ENCODE data around the gene HIRA. TPM values are rescaled to one million over a fixed set of nuclear protein-coding genes. Genes with fewer than 3 reads are reported as not detected.

Gene HIRA
- total RNA-seq, 1 experiment from 2014 or later = 50.6 TPM

DNA sequence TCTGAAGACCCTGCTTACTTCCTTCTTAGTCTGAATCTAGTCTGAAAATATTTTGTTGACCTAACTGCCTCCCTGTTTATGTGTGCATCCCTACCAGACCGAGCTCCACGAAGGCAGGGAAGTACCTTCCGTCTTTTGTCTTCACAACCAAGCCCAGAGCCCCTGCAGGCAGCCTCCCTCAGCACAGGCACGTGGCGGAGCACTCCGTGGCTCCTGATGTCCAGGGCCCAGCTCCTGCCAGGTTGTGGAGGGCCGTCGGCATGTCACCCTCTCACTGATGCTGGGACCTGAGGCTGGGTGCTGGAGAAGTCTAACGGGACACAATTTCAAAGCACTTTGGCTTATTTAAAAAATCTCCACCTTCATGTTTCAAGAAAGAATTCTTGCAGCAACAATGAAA is 80.6 kb downstream of the HIRA start:
- H3K27ac ChIP-seq (ENCODE audit: low read depth, low read length, poor library complexity, severe bottlenecking) = no peak overlapping the region
- no peaks in the 10 kb centered on the region for H3K27me3 ChIP-seq (replicated peaks; ENCODE audit: insufficient read depth, low read depth, low read length, poor library complexity)
- H3K4me1 ChIP-seq (ENCODE audit: insufficient read depth, low read length, poor library complexity, severe bottlenecking) = no peaks in the 10 kb centered on the region
- no peak for DNase-seq (ENCODE audit: low spot score)
- TF ChIP-seq EZH2 (IDR thresholded peaks at IDR 0.05; ENCODE audit: borderline replicate concordance, low read depth, low read length, poor library complexity, severe bottlenecking) = no peak
- TF ChIP-seq, protein P1, sequence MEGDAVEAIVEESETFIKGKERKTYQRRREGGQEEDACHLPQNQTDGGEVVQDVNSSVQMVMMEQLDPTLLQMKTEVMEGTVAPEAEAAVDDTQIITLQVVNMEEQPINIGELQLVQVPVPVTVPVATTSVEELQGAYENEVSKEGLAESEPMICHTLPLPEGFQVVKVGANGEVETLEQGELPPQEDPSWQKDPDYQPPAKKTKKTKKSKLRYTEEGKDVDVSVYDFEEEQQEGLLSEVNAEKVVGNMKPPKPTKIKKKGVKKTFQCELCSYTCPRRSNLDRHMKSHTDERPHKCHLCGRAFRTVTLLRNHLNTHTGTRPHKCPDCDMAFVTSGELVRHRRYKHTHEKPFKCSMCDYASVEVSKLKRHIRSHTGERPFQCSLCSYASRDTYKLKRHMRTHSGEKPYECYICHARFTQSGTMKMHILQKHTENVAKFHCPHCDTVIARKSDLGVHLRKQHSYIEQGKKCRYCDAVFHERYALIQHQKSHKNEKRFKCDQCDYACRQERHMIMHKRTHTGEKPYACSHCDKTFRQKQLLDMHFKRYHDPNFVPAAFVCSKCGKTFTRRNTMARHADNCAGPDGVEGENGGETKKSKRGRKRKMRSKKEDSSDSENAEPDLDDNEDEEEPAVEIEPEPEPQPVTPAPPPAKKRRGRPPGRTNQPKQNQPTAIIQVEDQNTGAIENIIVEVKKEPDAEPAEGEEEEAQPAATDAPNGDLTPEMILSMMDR (conservative IDR thresholded peaks at IDR 0.05; ENCODE audit: low read depth, low read length) = no peak
- no peak overlapping the region for H3K4me3 ChIP-seq (ENCODE audit: low read depth, low read length, poor library complexity, severe bottlenecking)
- no TSS peak for BruUV-seq (replicated peaks)
- no peaks in the 10 kb centered on the region for H3K9me3 ChIP-seq (ENCODE audit: low read depth, low read length, poor library complexity, severe bottlenecking)
- intact Hi-C loops (cut with micrococcal nuclease; ENCODE audit: unreplicated experiment) = no loop called here
- POLR2A ChIA-PET (ENCODE audit: low non-redundant PET) = no interaction called here
- H3K36me3 ChIP-seq (ENCODE audit: insufficient read depth, low read length, poor library complexity, severe bottlenecking) = peaks cover 31% of the 10 kb centered on the region
- CTCF ChIA-PET = no interaction called here

DNA sequence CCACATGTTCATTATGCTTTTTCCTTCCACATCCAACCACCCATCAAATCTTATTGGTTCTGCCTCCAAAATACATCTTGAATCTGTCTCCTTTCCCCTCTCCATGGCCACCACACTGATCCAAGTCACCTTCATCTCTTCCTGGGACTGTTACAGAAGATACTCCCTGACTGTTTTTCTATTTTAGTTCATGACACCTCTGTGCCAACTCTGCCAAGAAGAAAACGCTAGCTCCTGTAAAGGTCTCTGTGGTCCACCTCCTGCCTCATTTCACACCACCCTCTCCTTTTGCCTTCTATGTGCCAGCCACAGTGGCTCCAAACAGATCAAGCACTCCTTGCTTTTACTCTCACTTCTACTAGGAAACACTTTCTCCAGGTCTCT is 81.1 kb downstream of the HIRA start:
- ChIA-PET CTCF (interaction anchor here (0.6 kb wide), 1 partner anchor 54 kb away, joined by 3 read pairs; no protein-coding TSS in a partner anchor), POLR2A (ENCODE audit: low non-redundant PET) (no interaction called here)
- Histone ChIP-seq H3K4me3 (ENCODE audit: low read depth, low read length, poor library complexity, severe bottlenecking) (no peak overlapping the region), H3K9me3 (ENCODE audit: low read depth, low read length, poor library complexity, severe bottlenecking) (no peaks in the 10 kb centered on the region), H3K4me1 (ENCODE audit: insufficient read depth, low read length, poor library complexity, severe bottlenecking) (no peaks in the 10 kb centered on the region), H3K27me3 (replicated peaks; ENCODE audit: insufficient read depth, low read depth, low read length, poor library complexity) (no peaks in the 10 kb centered on the region), H3K36me3 (ENCODE audit: insufficient read depth, low read length, poor library complexity, severe bottlenecking) (peaks cover 26% of the 10 kb centered on the region), H3K27ac (ENCODE audit: low read depth, low read length, poor library complexity, severe bottlenecking) (no peak overlapping the region)
- TF ChIP-seq EZH2 (IDR thresholded peaks at IDR 0.05; ENCODE audit: borderline replicate concordance, low read depth, low read length, poor library complexity, severe bottlenecking) = no peak
- no TSS peak for BruUV-seq (replicated peaks)
- intact Hi-C loops (cut with micrococcal nuclease; ENCODE audit: unreplicated experiment) = no loop called here
- DNase-seq (ENCODE audit: low spot score) = no peak

DNA sequence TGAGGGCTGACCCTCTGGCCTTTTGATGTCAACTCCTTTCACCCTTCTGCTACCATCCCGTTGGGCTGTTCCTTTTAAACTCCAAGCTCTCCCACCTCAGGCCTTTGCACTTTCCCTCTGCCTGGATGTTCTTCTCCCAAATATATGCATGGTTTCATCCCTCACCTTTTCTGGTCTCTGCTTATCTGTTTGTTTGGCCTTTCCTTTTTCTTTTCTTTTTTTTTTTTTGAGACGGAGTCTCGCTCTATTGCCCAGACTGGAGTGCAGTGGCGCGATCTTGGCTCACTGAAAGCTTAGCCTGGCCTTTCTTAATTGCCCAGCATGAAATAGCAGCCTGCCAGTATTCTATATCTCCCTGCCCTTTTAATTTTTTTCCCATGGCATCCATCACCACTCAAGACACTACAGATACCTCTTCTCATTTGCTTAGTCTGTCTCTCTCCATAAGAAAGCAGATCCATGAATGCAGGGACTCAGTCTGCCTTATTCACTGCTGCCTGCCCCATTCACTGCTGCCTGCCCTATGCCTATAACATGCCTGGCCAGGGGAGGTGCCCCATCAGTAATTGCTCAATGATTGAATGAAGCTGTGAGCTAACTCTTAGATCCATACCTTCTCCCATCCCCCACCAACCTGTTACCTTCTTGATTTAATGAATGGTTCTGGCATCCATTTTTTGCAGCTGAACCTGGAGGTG is 81.6 kb downstream of the HIRA start:
- no TSS peak for BruUV-seq (replicated peaks)
- ChIA-PET POLR2A (ENCODE audit: low non-redundant PET) (no interaction called here), CTCF (interaction anchor here (0.6 kb wide), 1 partner anchor 54 kb away, joined by 3 read pairs; no protein-coding TSS in a partner anchor)
- Histone ChIP-seq H3K4me1 (ENCODE audit: insufficient read depth, low read length, poor library complexity, severe bottlenecking) (no peaks in the 10 kb centered on the region), H3K27me3 (replicated peaks; ENCODE audit: insufficient read depth, low read depth, low read length, poor library complexity) (no peaks in the 10 kb centered on the region), H3K36me3 (ENCODE audit: insufficient read depth, low read length, poor library complexity, severe bottlenecking) (peaks cover 24% of the 10 kb centered on the region), H3K27ac (ENCODE audit: low read depth, low read length, poor library complexity, severe bottlenecking) (no peak overlapping the region), H3K9me3 (ENCODE audit: low read depth, low read length, poor library complexity, severe bottlenecking) (no peaks in the 10 kb centered on the region), H3K4me3 (ENCODE audit: low read depth, low read length, poor library complexity, severe bottlenecking) (no peak overlapping the region)
- DNase-seq (ENCODE audit: low spot score) = no peak
- intact Hi-C loops (cut with micrococcal nuclease; ENCODE audit: unreplicated experiment) = no loop called here
- TF ChIP-seq, protein P1 (conservative IDR thresholded peaks at IDR 0.05; ENCODE audit: low read depth, low read length) = no peak
- no peak for TF ChIP-seq EZH2 (IDR thresholded peaks at IDR 0.05; ENCODE audit: borderline replicate concordance, low read depth, low read length, poor library complexity, severe bottlenecking)
